ENCODE data around the gene NUP214.
A peak's percentile ranks its signal among the peaks of the same experiment; 100 is the strongest.

Gene NUP214

DNA sequence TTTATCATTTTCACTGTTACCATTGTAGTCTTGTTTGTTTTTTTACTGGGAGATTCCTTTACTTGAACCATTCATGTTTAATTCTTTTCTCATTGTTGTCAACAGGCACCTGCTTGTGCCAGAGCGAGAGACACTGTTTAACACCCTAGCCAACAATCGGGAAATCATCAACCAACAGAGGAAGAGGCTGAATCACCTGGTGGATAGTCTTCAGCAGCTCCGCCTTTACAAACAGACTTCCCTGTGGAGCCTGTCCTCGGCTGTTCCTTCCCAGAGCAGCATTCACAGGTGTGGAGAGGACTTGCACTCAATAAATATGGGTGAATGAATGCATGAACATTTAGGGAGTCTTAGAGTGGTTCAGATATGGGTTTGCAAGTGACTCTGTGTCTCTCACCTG, 37.5 kb downstream of the NUP214 start:
- TF ChIP-seq, protein P1, sequence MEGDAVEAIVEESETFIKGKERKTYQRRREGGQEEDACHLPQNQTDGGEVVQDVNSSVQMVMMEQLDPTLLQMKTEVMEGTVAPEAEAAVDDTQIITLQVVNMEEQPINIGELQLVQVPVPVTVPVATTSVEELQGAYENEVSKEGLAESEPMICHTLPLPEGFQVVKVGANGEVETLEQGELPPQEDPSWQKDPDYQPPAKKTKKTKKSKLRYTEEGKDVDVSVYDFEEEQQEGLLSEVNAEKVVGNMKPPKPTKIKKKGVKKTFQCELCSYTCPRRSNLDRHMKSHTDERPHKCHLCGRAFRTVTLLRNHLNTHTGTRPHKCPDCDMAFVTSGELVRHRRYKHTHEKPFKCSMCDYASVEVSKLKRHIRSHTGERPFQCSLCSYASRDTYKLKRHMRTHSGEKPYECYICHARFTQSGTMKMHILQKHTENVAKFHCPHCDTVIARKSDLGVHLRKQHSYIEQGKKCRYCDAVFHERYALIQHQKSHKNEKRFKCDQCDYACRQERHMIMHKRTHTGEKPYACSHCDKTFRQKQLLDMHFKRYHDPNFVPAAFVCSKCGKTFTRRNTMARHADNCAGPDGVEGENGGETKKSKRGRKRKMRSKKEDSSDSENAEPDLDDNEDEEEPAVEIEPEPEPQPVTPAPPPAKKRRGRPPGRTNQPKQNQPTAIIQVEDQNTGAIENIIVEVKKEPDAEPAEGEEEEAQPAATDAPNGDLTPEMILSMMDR (conservative IDR thresholded peaks at IDR 0.05; ENCODE audit: low read length), result no peak
- DNase-seq (ENCODE audit: low read depth), result no peak
- no peak overlapping the region for H3K4me3 ChIP-seq (ENCODE audit: low read length)

- DNase-seq (ENCODE audit: low read depth), result no peak
- no peak overlapping the region for H3K4me3 ChIP-seq (ENCODE audit: low read length)
- TF ChIP-seq, protein P1 (conservative IDR thresholded peaks at IDR 0.05; ENCODE audit: low read length), result no peak
These were observed 40.1 kb downstream of the NUP214 start for GRCh38 chr9:131165523-131165922.

GRCh38 chr9:131167146-131167692, 41.8 kb downstream of the NUP214 start:
- peak; percentile 13 for DNase-seq (ENCODE audit: low read depth)
- TF ChIP-seq, protein P1 (conservative IDR thresholded peaks at IDR 0.05; ENCODE audit: low read length), result no peak
- H3K4me3 ChIP-seq (ENCODE audit: low read length), result no peak overlapping the region

GRCh38 chr9:131167936-131168335, 42.5 kb downstream of the NUP214 start:
- DNase-seq (ENCODE audit: low read depth), result no peak

DNA sequence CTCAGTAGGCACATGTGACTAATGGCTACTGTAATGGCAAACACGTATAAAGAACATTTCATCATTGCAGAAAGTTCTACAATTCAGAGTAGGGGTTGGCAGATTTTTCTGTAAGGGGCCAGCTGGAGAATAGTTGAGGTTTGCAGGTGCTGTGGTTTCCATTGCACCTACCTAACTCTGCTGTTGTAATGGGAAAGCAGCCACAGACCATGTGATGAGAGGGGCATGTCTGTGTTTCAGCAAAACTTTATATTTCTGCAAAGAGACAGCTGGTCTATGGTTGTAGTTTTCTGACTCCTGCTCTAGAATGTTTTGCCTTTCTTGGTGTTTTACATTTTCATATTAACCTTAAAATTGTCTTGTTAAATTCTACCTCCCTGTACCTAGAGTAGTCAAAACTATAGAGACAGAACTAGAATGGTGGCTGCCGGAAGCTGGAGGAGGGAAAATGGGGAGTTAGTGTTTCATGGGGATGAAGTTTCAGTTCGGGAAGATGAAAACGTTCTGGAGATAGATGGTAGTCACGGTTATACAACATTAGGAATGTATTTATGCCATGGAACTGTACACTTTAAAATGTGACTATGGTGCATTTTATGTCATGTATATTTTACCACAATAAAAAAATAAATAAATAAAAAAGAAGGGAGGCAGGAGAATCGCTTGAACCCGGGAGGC, 44.3 kb downstream of the NUP214 start:
- DNase-seq (ENCODE audit: low read depth), result no peak
- TF ChIP-seq, protein P1 (conservative IDR thresholded peaks at IDR 0.05; ENCODE audit: low read length), result no peak
- H3K4me3 ChIP-seq (ENCODE audit: low read length), result no peak overlapping the region

More at GRCh38 chr9:131167936-131168335, 42.5 kb downstream of the NUP214 start:
- H3K4me3 ChIP-seq (ENCODE audit: low read length), result no peak overlapping the region
- TF ChIP-seq, protein P1 (conservative IDR thresholded peaks at IDR 0.05; ENCODE audit: low read length), result no peak

DNA sequence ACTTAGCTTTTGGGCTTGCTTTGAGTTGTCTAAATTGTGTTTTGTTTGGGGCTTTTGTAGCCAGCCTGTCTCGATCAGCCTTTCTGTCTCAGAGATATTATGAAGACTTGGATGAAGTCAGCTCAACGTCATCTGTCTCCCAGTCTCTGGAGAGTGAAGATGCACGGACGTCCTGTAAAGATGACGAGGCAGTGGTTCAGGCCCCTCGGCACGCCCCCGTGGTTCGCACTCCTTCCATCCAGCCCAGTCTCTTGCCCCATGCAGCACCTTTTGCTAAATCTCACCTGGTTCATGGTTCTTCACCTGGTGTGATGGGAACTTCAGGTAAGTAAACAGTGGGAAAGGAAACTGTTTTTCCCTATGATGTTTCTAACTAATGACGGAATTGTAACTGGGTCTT, 48.6 kb downstream of the NUP214 start:
- TF ChIP-seq, protein P1 (conservative IDR thresholded peaks at IDR 0.05; ENCODE audit: low read length), result no peak

DNA sequence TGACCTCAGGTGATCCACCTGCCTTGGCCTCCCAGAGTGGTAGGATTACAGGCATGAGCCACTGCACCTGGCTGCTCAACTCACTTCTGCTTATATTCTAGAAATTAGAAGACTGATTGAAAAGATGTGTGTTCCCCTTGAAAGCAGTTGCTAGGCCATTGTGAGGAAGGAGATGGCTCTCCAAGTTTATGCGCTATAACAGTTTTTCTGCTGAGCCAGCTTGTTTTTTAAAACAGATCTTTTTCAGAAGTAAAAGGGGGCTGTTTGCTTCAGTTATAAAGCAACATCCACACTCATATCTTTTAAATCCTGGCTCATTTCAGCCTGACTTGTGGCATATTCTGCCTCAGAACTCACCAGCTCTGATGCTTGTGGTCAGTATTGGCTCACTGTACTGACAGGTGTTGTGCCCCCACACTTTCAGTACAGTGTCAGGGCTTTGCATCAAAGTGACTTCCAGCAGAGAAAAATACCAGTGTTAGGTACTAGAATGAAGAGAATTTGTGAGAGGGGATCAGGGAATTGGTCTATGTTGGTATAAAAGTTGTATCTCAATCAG, 49.4 kb downstream of the NUP214 start:
- DNase-seq (ENCODE audit: low read depth), result no peak
- H3K4me3 ChIP-seq (ENCODE audit: low read length), result no peak overlapping the region
- TF ChIP-seq, protein P1 (conservative IDR thresholded peaks at IDR 0.05; ENCODE audit: low read length), result no peak

More for the DNA sequence above, 48.6 kb downstream of the NUP214 start:
- DNase-seq (ENCODE audit: low read depth), result no peak
- no peak overlapping the region for H3K4me3 ChIP-seq (ENCODE audit: low read length)

Measured in AG10803 (cell line).